IPS DF 4.7 (cell line): ENCODE measurements around the gene EFEMP1.

Experiments used
- DNase-seq: peaks from one replicate; pipeline ENCODE4 v3.0.0-alpha.2; 2013; ENCODE audit warnings: low spot score; ENCODE audit errors: extremely low read depth

Gene EFEMP1

GRCh38 chr2:55934337-55934736 lies 10.8 kb upstream of the EFEMP1 start:
- DNase-seq, result no peak

- no peak for DNase-seq
Measured at GRCh38 chr2:55932843-55933242, 9.3 kb upstream of the EFEMP1 start.

DNA sequence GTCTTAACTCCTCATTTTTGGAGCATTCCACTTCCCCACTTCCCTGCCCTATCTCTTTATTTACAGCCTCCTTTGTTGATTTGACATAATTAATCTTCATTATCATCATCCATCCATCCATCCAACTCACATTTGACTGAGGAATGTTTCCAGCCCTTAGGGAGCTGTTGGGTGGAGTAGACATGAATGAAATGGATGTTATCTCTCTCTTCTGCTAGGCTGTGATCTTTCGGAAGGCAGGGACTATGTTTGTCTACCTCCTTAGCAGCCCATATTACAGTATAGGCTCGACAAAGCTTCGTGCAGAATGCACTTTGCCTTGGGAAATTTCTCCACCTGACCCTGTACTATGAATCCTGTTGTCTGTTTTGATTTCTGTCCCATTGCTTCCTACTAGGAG lies 7.7 kb upstream of the EFEMP1 start:
- DNase-seq, result no peak

- DNase-seq, result no peak
Measured at GRCh38 chr2:55929476-55929875, 5.9 kb upstream of the EFEMP1 start.

GRCh38 chr2:55926974-55927373 lies 3.4 kb upstream of the EFEMP1 start:
- no peak for DNase-seq

- DNase-seq, result no peak
Measured at GRCh38 chr2:55926246-55926645, 2.7 kb upstream of the EFEMP1 start.

GRCh38 chr2:55923982-55924321 lies 370 bp upstream of the EFEMP1 start:
- no peak for DNase-seq

- DNase-seq, result no peak
Measured at GRCh38 chr2:55922291-55922907, 1.2 kb downstream of the EFEMP1 start.

DNA sequence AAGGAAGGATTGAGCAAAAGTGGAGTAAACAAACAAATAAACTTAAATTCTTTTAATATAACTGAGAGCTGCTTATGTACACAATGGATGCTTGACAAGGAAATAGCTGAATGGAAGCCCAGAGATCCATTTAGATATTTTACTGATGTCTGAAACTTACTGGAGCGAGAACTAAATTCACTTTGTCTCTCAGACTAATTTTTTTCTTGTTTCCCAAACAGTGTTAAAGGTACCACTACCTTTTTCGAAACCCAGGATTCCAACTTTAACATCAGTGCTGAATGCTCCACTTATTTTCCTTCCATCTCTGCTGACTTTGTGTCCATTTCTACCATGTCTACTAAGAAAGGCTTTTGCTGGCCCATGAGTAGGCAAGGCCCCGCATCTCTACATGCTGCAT lies 4.0 kb downstream of the EFEMP1 start:
- no peak for DNase-seq

GRCh38 chr2:55918856-55919255 lies 4.7 kb downstream of the EFEMP1 start:
- DNase-seq, result no peak

DNA sequence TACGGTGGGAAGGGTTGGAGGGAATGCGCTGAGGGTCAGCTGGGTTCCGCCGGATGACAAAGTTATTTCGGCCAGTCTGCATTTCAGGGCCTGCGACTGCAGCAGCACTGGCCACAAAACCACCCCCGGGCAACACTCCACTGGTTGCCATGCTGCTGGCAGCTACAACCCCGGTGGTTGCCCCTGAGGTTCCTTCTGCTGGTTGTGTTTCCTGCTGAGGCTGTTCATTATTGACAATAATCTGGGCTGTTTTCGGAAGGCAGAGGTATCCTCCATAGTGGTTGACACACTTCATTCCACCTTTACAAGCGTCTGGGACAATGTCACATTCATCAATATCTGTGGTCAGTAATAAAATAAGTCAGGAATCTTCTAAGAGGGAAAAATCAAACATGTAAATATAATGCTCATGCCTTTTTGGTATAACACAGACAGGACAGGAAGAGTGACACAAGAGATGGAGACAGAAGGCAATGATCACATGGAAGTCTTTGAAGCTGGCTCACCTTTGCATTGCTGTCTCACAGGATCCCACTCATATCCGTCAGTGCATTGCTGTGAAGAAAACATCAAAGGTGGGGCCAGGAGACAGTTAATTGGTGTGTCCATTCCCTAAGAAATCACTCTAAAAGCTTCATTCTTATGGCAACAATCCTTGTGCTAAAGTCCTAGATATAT lies 5.7 kb downstream of the EFEMP1 start:
- DNase-seq, result no peak

- no peak for DNase-seq
Measured at GRCh38 chr2:55917117-55917516, 6.5 kb downstream of the EFEMP1 start.

DNA sequence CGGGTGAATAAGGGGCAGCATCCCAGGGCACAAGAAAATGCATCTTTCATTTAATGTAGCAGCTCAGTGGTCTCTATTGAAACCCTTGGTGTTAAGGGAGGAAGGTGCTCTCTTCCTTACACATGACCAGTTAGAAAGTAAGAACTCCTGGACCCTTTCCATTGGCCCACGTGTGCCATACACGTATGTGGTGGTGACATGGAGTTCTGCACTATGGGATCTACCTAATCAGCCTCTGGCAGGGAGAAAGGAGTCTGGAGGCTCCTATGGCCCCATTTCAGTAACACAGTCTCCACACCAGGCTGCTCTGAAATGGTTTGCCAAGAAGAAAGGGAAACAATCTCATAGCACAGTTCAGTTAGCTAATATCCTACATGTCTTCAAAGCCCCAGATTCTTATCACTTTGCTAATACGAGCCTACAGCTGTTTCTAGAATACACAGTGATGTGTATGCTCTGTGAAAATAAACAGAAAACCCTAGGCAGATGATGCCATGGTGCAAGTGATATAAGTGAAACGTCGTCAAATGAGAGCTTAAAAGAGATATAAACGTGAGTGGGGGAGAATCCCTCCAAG lies 7.0 kb downstream of the EFEMP1 start:
- DNase-seq, result no peak

- no peak for DNase-seq
Measured at GRCh38 chr2:55914786-55915185, 8.8 kb downstream of the EFEMP1 start.

DNA sequence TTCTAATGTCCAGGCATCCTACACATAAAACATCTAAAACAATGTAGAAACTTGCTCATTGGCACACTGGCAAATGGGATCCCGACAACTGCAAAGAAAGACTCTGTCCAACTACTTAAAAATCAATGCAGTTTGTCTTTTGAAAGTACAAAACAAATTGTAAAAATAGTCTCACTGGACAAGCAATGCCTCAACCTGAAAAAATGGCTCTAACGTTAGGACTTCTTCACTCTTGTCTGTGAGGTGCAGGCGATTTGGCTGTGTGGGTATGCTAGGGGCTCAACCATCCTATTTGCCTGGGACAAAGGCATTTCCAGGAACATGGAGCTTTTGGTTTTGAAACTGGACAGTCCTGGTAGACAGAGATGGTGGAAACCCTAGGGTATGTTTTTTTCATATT lies 10.7 kb downstream of the EFEMP1 start:
- no peak for DNase-seq

DNA sequence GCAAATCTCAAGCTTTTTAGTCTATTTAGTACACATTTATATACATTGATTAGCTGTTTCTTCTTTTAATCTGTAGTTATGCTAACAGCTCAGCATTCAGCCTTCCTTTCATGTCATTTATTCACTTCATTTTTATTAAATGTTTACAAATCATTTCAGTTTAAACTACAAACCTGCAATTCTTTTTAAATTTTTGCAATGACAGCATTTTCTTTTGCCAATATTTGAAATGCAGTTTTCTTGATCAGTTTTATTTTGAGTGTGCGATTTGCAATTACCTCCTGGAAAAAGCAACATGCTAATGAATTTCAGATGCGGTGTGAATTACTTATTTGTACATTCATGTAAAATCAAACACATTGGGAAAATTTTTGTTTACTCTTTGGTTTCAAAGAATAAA lies 13.5 kb downstream of the EFEMP1 start:
- DNase-seq, result no peak

- no peak for DNase-seq
Measured at GRCh38 chr2:55907686-55908085, 15.9 kb downstream of the EFEMP1 start.

DNA sequence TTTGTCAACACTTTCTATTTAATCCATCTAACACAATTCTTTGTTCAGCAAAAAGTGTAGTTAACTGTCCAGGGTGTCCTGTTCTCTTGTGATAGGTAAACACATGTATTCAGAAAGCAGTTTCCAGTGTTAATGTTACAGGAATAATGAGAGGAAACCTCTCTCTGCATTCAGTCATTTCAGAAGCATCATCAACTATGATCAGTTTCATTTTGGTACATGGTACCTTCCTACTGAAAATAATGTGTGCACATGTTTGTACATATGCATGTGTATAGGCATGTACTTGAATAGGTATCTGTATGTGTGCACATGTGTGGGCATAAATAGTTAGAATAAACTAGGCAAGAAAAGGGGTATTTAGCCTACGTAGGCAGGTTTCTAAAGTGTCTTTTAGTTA lies 16.6 kb downstream of the EFEMP1 start:
- no peak for DNase-seq

- DNase-seq, result no peak
Measured at GRCh38 chr2:55903727-55904126, 19.9 kb downstream of the EFEMP1 start.

GRCh38 chr2:55902971-55903370 lies 20.6 kb downstream of the EFEMP1 start:
- DNase-seq, result no peak

DNA sequence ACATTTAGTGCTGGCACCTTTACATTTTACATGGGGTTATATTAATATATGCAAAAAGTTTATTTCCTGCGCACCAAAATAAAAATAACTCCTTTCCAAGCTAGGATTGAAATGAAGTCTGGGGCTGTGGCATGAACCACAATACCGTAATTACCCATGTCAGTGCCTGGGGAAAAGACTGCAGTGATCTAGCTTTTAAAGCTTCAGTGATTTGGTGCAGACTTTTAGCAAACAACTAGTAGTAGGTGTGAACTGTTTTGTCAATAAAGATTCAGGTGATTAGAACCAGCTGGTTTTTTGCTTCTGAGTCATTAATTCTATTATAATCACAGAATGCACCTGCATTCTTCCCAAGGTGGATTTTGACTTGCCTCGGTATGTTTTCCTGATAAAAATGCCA lies 21.2 kb downstream of the EFEMP1 start:
- no peak for DNase-seq

- DNase-seq, result no peak
Measured at GRCh38 chr2:55901941-55902340, 21.6 kb downstream of the EFEMP1 start.

GRCh38 chr2:55901322-55901721 lies 22.3 kb downstream of the EFEMP1 start:
- DNase-seq, result no peak
